WI38 (cell line): ENCODE results near the gene WBP4.
A peak's percentile ranks its signal among the peaks of the same experiment; 100 is the strongest.

ENCODE experiments used
- H3K4me3 ChIP-seq: 2 replicates; pipeline ENCODE4 v1.5.1; 2011; ENCODE audit warnings: low read depth, mild to moderate bottlenecking, control low read depth, low read length
- CTCF ChIP-seq: IDR thresholded peaks from 2 replicates; pipeline ENCODE4 v1.5.1; 2012; ENCODE audit warnings: low read depth, mild to moderate bottlenecking, control low read depth, low read length

WBP4 gene

GRCh38 chr13:41049480-41050440 is 11.5 kb upstream of the WBP4 start:
- no peak for TF ChIP-seq CTCF
- H3K4me3 ChIP-seq: no peak overlapping the region

- no peak overlapping the region for H3K4me3 ChIP-seq
- no peak for TF ChIP-seq CTCF
Measured at GRCh38 chr13:41052441-41052840, 8.9 kb upstream of the WBP4 start.

GRCh38 chr13:41053384-41053826 is 7.9 kb upstream of the WBP4 start:
- peak overlapping the region; percentile 29 for H3K4me3 ChIP-seq
- TF ChIP-seq CTCF: no peak

- no peak overlapping the region for H3K4me3 ChIP-seq
- TF ChIP-seq CTCF: peak; percentile 36; the same call in 1 of the 2 replicates
Measured at GRCh38 chr13:41054212-41054877, 7.0 kb upstream of the WBP4 start.

- H3K4me3 ChIP-seq: no peak overlapping the region
- no peak for TF ChIP-seq CTCF
Measured at GRCh38 chr13:41054919-41055619, 6.2 kb upstream of the WBP4 start.

- no peak for TF ChIP-seq CTCF
- H3K4me3 ChIP-seq: no peak overlapping the region
Measured at GRCh38 chr13:41056194-41056593, 5.1 kb upstream of the WBP4 start.
